T-cell (primary cell): ENCODE measurements around the gene PLA2G1B. TPM values are rescaled to one million over a fixed set of nuclear protein-coding genes. Genes with fewer than 3 reads are reported as not detected.

Experiments
- ATAC-seq, 4 experiments: fragments of 200-7000 bp in 3 of 4; fragments of 150-1000 bp in 1 of 4; cut with Tn5 transposase; replicated peaks in 1 of 4; 1 replicate in 3 of 4; 2 replicates in 1 of 4; pipeline ENCODE4 v1.10.0; 2021; ENCODE audit warnings: moderate library complexity in 3 of 4, mild to moderate bottlenecking in 2 of 4, moderate number of reproducible peaks in 1 of 4
- CTCF ChIA-PET, 2 donors: fragments of 300-600 bp; sonication (Branson Sonifier 250); formaldehyde crosslinking; loops; one replicate each; lab custom pipeline; 2022; ENCODE audit warnings: antibody characterized with exemption in 2 of 2; lab: Charles Lee
- POLR2A ChIA-PET, 2 donors: fragments of 300-600 bp; sonication (Branson Sonifier 250); formaldehyde crosslinking; loops; one replicate each; lab custom pipeline; 2022; ENCODE audit warnings: antibody characterized with exemption in 2 of 2; lab: Charles Lee
- DNase-seq, 35 experiments: peaks; one replicate each; pipeline versions ENCODE4 v3.0.0 to v3.0.0-alpha.2; 2013 to 2023
- H3K27ac ChIP-seq: one replicate; pipeline ENCODE4 v1.5.1; 2013; ENCODE audit warnings: low read length
- H3K27me3 ChIP-seq, 2 experiments: replicated peaks in 1 of 2; 1 replicate in 1 of 2; 2 replicates in 1 of 2; pipeline versions ENCODE4 v1.6.1 to v1.7.0; 2013; ENCODE audit warnings: low read length in 1 of 2, mixed read lengths in 1 of 2; ENCODE audit not compliant: control insufficient read depth in 2 of 2, insufficient read depth in 2 of 2; ENCODE audit errors: extremely low read depth in 1 of 2
- H3K36me3 ChIP-seq, 2 donors: 1 replicate in 1 of 2; 2 replicates in 1 of 2; pipeline versions ENCODE4 v1.6.1 to v1.7.0; 2013; ENCODE audit warnings: low read length in 1 of 2; ENCODE audit not compliant: control insufficient read depth in 2 of 2, insufficient read depth in 1 of 2; ENCODE audit errors: extremely low read depth in 1 of 2
- H3K4me1 ChIP-seq, 2 experiments: 1 replicate in 1 of 2; 2 replicates in 1 of 2; pipeline versions ENCODE4 v1.6.1 to v1.7.0; 2013; ENCODE audit warnings: low read length in 2 of 2, mixed read lengths in 1 of 2; ENCODE audit not compliant: insufficient read depth in 2 of 2, control insufficient read depth in 1 of 2; ENCODE audit errors: extremely low read depth in 1 of 2
- H3K4me3 ChIP-seq, 2 donors: 1 replicate in 1 of 2; 2 replicates in 1 of 2; pipeline versions ENCODE4 v1.5.1 to v1.7.0; 2013; ENCODE audit warnings: mild to moderate bottlenecking in 2 of 2, low read length in 1 of 2, moderate library complexity in 1 of 2; ENCODE audit not compliant: control insufficient read depth in 1 of 2; ENCODE audit errors: extremely low read depth in 1 of 2
- H3K9me3 ChIP-seq: 2 replicates; pipeline ENCODE4 v1.7.0; 2013
- H3K27ac Mint-ChIP-seq, 2 donors: one replicate each; pipeline ENCODE4 v1.8.0; 2020 to 2021; ENCODE audit warnings: mild to moderate bottlenecking in 2 of 2, mixed read lengths in 2 of 2
- H3K27me3 Mint-ChIP-seq, 2 donors: one replicate each; pipeline ENCODE4 v1.8.0; 2021 to 2022; ENCODE audit warnings: mixed read lengths in 2 of 2
- H3K36me3 Mint-ChIP-seq: one replicate; pipeline ENCODE4 v1.8.0; 2021; ENCODE audit warnings: mixed read lengths
- H3K4me1 Mint-ChIP-seq, 3 donors: one replicate each; pipeline ENCODE4 v1.8.0; 2020 to 2022; ENCODE audit warnings: mixed read lengths in 3 of 3, mild to moderate bottlenecking in 1 of 3
- H3K4me3 Mint-ChIP-seq, 3 donors: one replicate each; pipeline ENCODE4 v1.8.0; 2020 to 2022; ENCODE audit warnings: mild to moderate bottlenecking in 3 of 3, mixed read lengths in 3 of 3, moderate library complexity in 3 of 3
- H3K9me3 Mint-ChIP-seq, 3 donors: one replicate each; pipeline ENCODE4 v1.8.0; 2020 to 2022; ENCODE audit warnings: mixed read lengths in 3 of 3
- WGBS: methylation state at CpG from one replicate; pipeline ENCODE4 v1.1.5; 2013; ENCODE audit warnings: missing lambda C conversion rate; ENCODE audit not compliant: insufficient coverage; 5-methylcytosine and 5-hydroxymethylcytosine counted together
- total RNA-seq, 35 experiments: library from RNA in 6 of 35; stranded (reverse) in 6 of 35; fragments of 120-200 nt in 1 of 35; gene quantifications; one replicate each; pipeline versions ENCODE4 v1.2.1 to v1.2.4 and lab custom pipeline; 2013 to 2026

PLA2G1B gene
- total RNA-seq, 5 donors from 2014 or later (not counting 1 experiment from before 2014, with no cell fraction given): 1.6 to 2.9 (median 1.8) TPM; not detected in 2

DNA sequence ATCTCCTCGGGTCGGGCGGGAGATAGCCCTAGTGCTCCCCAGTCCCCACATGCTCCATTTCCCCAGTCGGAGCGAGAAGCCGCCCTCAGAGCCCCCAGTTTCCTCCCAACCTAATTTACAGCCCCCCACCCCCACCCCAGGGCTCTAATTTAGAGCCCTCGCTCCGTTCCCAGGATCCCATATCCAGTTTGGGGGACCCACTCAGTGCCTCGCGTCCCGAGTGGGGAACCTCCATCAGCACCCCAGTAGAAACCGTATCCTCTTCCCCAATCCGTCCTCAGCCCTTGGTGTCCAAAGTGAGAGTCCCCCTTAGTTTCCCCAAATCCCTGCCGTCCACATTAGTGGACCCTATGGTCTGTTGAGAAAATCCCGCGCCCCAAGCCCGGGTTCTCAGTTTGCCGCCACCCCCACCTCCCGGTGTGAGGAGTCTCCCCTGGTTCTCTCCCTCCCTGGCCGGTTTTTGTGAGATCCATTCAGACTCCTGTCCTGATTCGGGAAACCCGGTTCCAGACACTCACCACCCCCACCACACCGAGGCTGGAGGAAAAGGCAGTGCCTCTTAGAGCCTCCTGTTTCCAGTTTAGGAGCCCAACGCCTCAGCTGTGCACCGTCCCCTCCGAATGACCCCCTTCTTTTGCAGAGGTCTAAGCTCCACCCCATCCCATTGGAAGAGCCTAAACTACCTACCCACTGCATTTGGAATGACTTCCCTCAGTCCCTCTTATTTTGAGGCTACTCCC, 42.2 kb upstream of the PLA2G1B start:
- Mint-ChIP-seq H3K27me3 (peaks cover 69 to 78% of the 10 kb centered on the region in 2 donors), H3K36me3 (no peaks in the 10 kb centered on the region), H3K9me3 (no peaks in the 10 kb centered on the region), H3K4me3 (peak overlapping the region; percentile 67 to 77 (median 73)), H3K4me1 (peaks cover 14 to 24% (median 19%) of the 10 kb centered on the region in 3 donors), H3K27ac (peak overlapping the region in 1 of 2 donors; percentile 29)
- H3K27ac ChIP-seq: no peak overlapping the region
- H3K4me1 ChIP-seq: peaks cover 0 to 18% of the 10 kb centered on the region in 2 experiments
- ChIA-PET POLR2A (no interaction called here), CTCF (no interaction called here)
- ATAC-seq (no peak), DNase-seq (no peak)
- peaks cover 32 to 66% of the 10 kb centered on the region in 2 experiments for H3K27me3 ChIP-seq
- H3K36me3 ChIP-seq: no peaks in the 10 kb centered on the region
- peak overlapping the region in 1 of 2 donors; percentile 54 for H3K4me3 ChIP-seq
- WGBS: 10% methylated on average over 19 of the region's 26 CpGs
- no peaks in the 10 kb centered on the region for H3K9me3 ChIP-seq

DNA sequence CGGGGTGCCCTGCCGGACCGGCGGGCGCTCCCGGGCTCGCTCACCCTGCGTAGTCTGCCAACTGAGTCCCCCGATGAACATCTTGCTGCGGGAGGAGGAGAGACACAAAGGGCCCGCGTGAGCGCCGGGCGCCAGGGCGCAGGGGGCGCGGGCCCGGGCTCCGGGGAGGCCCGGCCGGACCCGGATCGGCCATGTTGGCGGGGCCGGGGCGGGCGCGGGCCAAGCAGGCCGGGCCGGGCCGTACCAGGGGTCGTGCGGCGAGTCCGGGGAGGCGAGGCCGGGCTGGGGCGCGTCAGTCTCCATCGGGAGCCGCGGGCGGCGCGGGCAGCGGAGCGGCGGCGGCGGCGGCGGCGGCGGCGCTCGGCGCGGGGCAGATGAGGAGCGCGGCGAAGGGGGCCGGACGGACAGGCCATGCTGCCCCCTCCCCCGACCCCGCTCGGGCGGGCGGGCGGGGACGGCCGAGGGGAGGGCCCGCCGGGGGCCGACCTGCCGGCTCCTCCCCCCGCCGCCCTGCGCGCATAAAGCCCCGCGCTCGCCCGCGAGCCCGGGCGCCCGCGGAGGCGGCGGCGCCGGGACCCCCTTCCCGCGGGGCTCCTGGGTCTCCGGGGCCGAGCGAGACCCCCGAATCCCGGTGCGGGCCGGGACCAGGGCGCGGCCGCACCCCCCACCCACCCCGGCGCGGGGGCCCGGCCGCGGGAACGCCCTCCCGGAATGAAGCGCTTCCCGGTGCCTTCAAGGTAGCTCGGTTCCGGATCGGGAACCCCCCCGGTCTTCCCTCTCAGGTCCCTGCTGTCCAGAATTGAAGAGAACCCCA, 41.4 kb upstream of the PLA2G1B start, which contains the start of gene MSI1:
Gene MSI1 (minus strand): TSS at position 376 of the 814 bp plus-strand sequence. CDS start 73 bp downstream, at position 303.
- peak within 1 kb of the TSS; percentile 67 to 77 (median 73) for H3K4me3 Mint-ChIP-seq

DNA sequence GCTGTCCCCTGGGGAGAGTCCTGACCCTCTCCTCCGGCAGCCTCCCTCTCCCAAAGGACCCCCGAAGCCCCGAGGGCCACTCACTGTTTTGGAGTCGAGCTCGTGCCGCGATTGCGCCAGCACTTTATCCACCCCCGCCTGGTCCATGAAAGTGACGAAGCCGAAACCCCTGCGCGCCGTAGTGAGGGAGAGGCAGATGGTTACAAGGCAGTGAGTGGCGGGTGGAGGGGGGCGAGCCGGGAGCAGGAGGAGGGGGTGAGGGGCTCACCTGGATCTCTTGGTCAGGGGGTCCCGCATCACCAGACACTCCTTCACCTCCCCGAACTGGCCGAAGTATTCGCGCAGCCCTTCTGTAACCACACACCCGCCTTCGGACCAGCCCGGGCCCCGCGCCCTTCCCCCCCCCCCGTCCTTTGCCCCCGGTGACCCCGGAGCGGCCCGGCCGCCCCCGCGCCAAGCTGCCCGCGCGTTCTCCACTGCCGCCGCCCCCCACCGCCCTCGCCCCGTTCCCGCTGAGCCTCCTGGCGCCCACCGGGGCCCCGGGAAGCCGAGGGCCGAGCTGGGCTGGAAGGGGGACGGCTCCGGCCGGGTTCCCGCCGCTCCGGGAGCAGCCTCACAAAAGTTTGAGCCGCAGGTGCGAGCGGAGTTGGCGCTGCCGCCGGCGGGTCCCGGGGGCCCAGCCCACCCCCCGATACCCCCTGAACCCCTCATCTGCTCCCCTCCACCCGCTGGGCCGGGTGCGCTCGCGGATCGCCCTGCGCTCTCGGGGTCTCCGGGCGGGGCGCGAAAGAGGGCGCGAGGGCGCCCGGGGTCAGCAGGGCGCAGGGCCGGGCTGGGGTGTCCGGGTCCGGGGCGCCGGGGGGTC, 40.6 kb upstream of the PLA2G1B start:
- WGBS: 1% methylated on average over 49 of the region's 86 CpGs
- Mint-ChIP-seq H3K36me3 (no peaks in the 10 kb centered on the region), H3K9me3 (no peaks in the 10 kb centered on the region), H3K4me3 (peak overlapping the region; percentile 41 to 60 (median 50)), H3K27ac (no peak overlapping the region), H3K27me3 (peaks cover 72 to 80% of the 10 kb centered on the region in 2 donors), H3K4me1 (peaks cover 14 to 24% (median 19%) of the 10 kb centered on the region in 3 donors)
- DNase-seq (no peak), ATAC-seq (peak in 2 of 4 experiments; percentile 16 to 27)
- Histone ChIP-seq H3K36me3 (no peaks in the 10 kb centered on the region), H3K4me1 (peaks cover 0 to 18% of the 10 kb centered on the region in 2 experiments), H3K27ac (no peak overlapping the region), H3K4me3 (no peak overlapping the region), H3K9me3 (no peaks in the 10 kb centered on the region), H3K27me3 (peaks cover 32 to 70% of the 10 kb centered on the region in 2 experiments)
- ChIA-PET POLR2A (interaction anchor here in 1 of 2 donors (0.6 kb wide), 1 partner anchor 18 kb away, joined by 14 read pairs; no protein-coding TSS in a partner anchor), CTCF (no interaction called here)

More for the DNA sequence above, 41.4 kb upstream of the PLA2G1B start, which contains the start of gene MSI1:
- CTCF ChIA-PET: no interaction called here
- Histone ChIP-seq H3K27ac (no peak within 1 kb of the TSS), H3K27me3 (peaks cover 34 to 67% of the 10 kb centered on the region in 2 experiments), H3K4me1 (peaks cover 0 to 18% of the 10 kb centered on the region in 2 experiments), H3K9me3 (no peaks in the 10 kb centered on the region), H3K4me3 (peak within 1 kb of the TSS in 1 of 2 donors; percentile 54), H3K36me3 (no peaks in the 10 kb centered on the region)
- WGBS: 2% methylated on average over 117 of the region's 119 CpGs
- Mint-ChIP-seq H3K27ac (peak within 1 kb of the TSS in 1 of 2 donors; percentile 29), H3K9me3 (no peaks in the 10 kb centered on the region), H3K36me3 (no peaks in the 10 kb centered on the region), H3K4me1 (peaks cover 14 to 24% (median 19%) of the 10 kb centered on the region in 3 donors), H3K27me3 (peaks cover 68 to 77% of the 10 kb centered on the region in 2 donors)
- DNase-seq (no peak), ATAC-seq (peak; percentile 23 to 45 (median 35))
- POLR2A ChIA-PET: no interaction called here

DNA sequence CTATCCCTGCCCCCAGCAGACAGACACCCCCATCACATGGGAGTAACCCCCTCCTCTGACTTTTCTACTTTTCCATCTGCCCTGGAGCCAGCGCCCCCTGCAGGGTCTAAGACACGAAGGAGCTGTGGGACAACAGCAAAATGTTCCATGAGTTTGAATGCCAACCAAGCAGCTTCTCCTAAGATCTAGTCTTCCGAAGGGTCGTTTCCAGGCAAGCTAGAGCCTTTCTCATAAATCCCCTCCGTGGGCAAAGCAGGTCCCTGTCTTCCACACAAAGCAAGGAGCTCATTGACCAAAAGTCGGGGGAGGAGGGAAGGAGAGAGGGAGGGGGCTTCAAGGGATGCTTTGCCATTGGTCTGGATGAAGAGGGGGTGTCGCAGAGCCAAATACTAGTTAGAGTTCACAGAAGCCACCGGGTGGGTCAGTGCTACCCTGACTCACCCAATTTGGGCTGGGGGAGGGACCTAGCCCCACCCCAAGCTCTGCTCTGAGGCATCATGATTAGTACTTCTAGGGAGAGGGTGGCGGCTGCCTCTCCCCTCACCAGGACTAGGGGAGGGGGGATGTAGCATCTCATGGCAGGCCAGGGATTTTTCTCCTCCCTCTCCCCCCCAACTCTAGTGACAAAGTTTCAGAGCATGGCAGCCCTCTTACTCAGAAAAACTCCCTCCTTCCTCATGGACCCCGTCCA, 39.8 kb upstream of the PLA2G1B start:
- no peaks in the 10 kb centered on the region for H3K9me3 Mint-ChIP-seq
- Histone ChIP-seq H3K9me3 (no peaks in the 10 kb centered on the region), H3K27ac (no peak overlapping the region), H3K4me3 (no peak overlapping the region), H3K36me3 (no peaks in the 10 kb centered on the region), H3K4me1 (peaks cover 0 to 18% of the 10 kb centered on the region in 2 experiments), H3K27me3 (peaks cover 36 to 70% of the 10 kb centered on the region in 2 experiments)
- H3K27ac Mint-ChIP-seq: no peak overlapping the region
- CTCF ChIA-PET: interaction anchor here (0.6 to 1.3 kb wide), 7 partner anchors 8 to 257 kb away, joined by 3 to 7 read pairs (median 4); no protein-coding TSS in a partner anchor
- 0% methylated on average over 2 of the region's 10 CpGs for WGBS
- H3K4me3 Mint-ChIP-seq: peak overlapping the region; percentile 41 to 60 (median 50)
- ATAC-seq (no peak), DNase-seq (peak in 2 of 35 experiments; percentile 13 to 24)
- POLR2A ChIA-PET: interaction anchor here in 1 of 2 donors (0.6 to 0.7 kb wide), 2 partner anchors 129 to 1272 kb away, joined by 3 read pairs; partner anchors contain the start of gene DYNLL1
- peaks cover 74 to 80% of the 10 kb centered on the region in 2 donors for H3K27me3 Mint-ChIP-seq
- H3K36me3 Mint-ChIP-seq: no peaks in the 10 kb centered on the region
- H3K4me1 Mint-ChIP-seq: peaks cover 16 to 24% (median 19%) of the 10 kb centered on the region in 3 donors

DNA sequence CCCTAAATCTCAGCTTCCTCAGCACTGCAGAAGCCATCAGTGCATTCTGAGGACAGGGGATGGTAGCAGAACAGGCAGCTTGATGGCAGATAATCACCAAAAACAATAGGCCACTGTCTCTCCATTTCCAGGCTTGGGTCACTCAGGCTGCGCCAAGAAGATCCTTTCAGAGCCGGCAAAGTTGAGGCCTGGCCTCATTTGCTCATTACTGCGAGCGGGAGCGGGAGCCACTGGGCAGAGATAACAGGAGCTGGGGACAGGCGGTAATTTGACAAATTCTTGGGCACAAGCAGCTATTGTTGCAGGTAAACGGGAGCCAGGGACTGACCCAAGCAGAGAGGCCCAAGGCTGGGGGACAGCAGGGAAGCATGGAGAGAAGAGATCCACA, 39.3 kb upstream of the PLA2G1B start:
- Histone ChIP-seq H3K36me3 (no peaks in the 10 kb centered on the region), H3K4me3 (no peak overlapping the region), H3K4me1 (peaks cover 0 to 18% of the 10 kb centered on the region in 2 experiments), H3K27me3 (peaks cover 38 to 75% of the 10 kb centered on the region in 2 experiments), H3K9me3 (no peaks in the 10 kb centered on the region), H3K27ac (no peak overlapping the region)
- DNase-seq: no peak
- 81% methylated on average over 6 of the region's 7 CpGs for WGBS
- Mint-ChIP-seq H3K27me3 (peaks cover 76 to 80% of the 10 kb centered on the region in 2 donors), H3K9me3 (no peaks in the 10 kb centered on the region), H3K36me3 (no peaks in the 10 kb centered on the region), H3K4me1 (peaks cover 19 to 26% (median 21%) of the 10 kb centered on the region in 3 donors), H3K27ac (peak overlapping the region in 1 of 2 donors; percentile 20), H3K4me3 (peak overlapping the region; percentile 28 to 60 (median 35))
- no peak for ATAC-seq
- CTCF ChIA-PET: interaction anchor here (0.6 to 1.3 kb wide), 7 partner anchors 8 to 258 kb away, joined by 3 to 7 read pairs (median 4); no protein-coding TSS in a partner anchor
- POLR2A ChIA-PET: interaction anchor here in 1 of 2 donors (0.6 to 0.7 kb wide), 2 partner anchors 129 to 1273 kb away, joined by 3 read pairs; partner anchors contain the start of gene DYNLL1
